DND-41 (cell line): ENCODE results near the gene RALGAPA2.

Source experiments
- ATAC-seq: fragments of 200-7000 bp; cut with Tn5 transposase; 3 replicates; pipeline ENCODE4 v1.9.1; 2021; ENCODE audit warnings: low read depth; ENCODE audit not compliant: insufficient read depth
- DNase-seq: peaks from one replicate; pipeline ENCODE4 v3.0.0-alpha.2; 2020
- H2AFZ ChIP-seq: 2 replicates; pipeline ENCODE4 v1.6.0; 2012; ENCODE audit warnings: low read depth, low read length
- H3K27ac ChIP-seq: 2 replicates; pipeline ENCODE4 v1.5.1; 2012; ENCODE audit warnings: low read length, inconsistent platforms
- H3K27me3 ChIP-seq: fragments of 200-600 bp; sonication (generic); 2 replicates; pipeline ENCODE4 v1.6.0; 2012; ENCODE audit warnings: low read length, mild to moderate bottlenecking, inconsistent platforms; ENCODE audit not compliant: insufficient read depth, poor library complexity
- H3K36me3 ChIP-seq: 2 replicates; pipeline ENCODE4 v1.5.1; 2012; ENCODE audit warnings: low read length, inconsistent platforms; ENCODE audit not compliant: insufficient read depth
- H3K4me1 ChIP-seq: 2 replicates; pipeline ENCODE4 v1.5.1; 2012; ENCODE audit warnings: mild to moderate bottlenecking, low read length; ENCODE audit not compliant: insufficient read depth
- H3K4me2 ChIP-seq: 2 replicates; pipeline ENCODE4 v1.6.0; 2012; ENCODE audit warnings: mild to moderate bottlenecking, moderate library complexity, low read length, inconsistent platforms; ENCODE audit not compliant: insufficient read depth
- H3K4me3 ChIP-seq, 2 experiments: fragments of 200-600 bp in 1 of 2; shearing (Covaris generic) in 1 of 2; 2 replicates each; pipeline ENCODE4 v1.5.1; 2012 to 2016; ENCODE audit warnings: inconsistent platforms in 2 of 2, low read length in 2 of 2, mild to moderate bottlenecking in 2 of 2, low read depth in 1 of 2, moderate library complexity in 1 of 2
- H3K79me2 ChIP-seq: 2 replicates; pipeline ENCODE4 v1.6.0; 2012; ENCODE audit warnings: low read length, inconsistent platforms; ENCODE audit not compliant: insufficient read depth
- H3K9ac ChIP-seq: 2 replicates; pipeline ENCODE4 v1.6.0; 2012; ENCODE audit warnings: low read depth, mild to moderate bottlenecking, inconsistent platforms, low read length, moderate library complexity
- H3K9me3 ChIP-seq: 2 replicates; pipeline ENCODE4 v1.5.1; 2012; ENCODE audit warnings: low read length, moderate library complexity, mild to moderate bottlenecking, inconsistent platforms; ENCODE audit not compliant: insufficient read depth, severe bottlenecking
- H4K20me1 ChIP-seq: 2 replicates; pipeline ENCODE4 v1.6.0; 2012; ENCODE audit warnings: low read length; ENCODE audit not compliant: insufficient read depth
- EZH2 ChIP-seq: IDR thresholded peaks from 3 replicates; pipeline ENCODE4 v1.6.1; 2012; ENCODE audit warnings: borderline replicate concordance, low read depth, mild to moderate bottlenecking, moderate library complexity, low read length, inconsistent platforms; ENCODE audit not compliant: severe bottlenecking
- TF ChIP-seq, protein P1 (sequence below): IDR thresholded peaks from 2 replicates; pipeline ENCODE4 v1.5.1; 2012; ENCODE audit warnings: borderline replicate concordance, low read length, moderate library complexity, mild to moderate bottlenecking; ENCODE audit not compliant: poor library complexity, severe bottlenecking; ENCODE audit errors: extremely low read depth

RALGAPA2 gene

DNA sequence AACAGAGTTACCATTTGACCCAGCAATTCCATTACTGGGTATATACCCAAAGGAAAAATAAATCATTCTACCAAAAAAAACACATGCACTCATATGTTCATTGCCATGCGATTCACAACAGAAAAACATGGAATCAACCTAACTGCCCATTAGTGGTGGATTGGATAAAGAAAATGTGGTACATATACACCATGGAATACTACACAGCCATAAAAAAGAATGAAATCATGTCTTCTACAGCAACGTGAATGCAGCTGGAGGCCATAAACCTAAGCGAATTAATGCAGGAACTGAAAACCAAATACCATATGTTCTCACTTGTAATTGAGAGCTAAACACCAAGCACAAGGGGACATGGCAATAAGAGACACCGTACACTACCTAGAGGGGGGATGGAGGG is 12.5 kb downstream of the RALGAPA2 start:
- no peak overlapping the region for H3K4me2 ChIP-seq
- no peak overlapping the region for H3K4me3 ChIP-seq
- TF ChIP-seq EZH2 = no peak
- TF ChIP-seq, protein P1, sequence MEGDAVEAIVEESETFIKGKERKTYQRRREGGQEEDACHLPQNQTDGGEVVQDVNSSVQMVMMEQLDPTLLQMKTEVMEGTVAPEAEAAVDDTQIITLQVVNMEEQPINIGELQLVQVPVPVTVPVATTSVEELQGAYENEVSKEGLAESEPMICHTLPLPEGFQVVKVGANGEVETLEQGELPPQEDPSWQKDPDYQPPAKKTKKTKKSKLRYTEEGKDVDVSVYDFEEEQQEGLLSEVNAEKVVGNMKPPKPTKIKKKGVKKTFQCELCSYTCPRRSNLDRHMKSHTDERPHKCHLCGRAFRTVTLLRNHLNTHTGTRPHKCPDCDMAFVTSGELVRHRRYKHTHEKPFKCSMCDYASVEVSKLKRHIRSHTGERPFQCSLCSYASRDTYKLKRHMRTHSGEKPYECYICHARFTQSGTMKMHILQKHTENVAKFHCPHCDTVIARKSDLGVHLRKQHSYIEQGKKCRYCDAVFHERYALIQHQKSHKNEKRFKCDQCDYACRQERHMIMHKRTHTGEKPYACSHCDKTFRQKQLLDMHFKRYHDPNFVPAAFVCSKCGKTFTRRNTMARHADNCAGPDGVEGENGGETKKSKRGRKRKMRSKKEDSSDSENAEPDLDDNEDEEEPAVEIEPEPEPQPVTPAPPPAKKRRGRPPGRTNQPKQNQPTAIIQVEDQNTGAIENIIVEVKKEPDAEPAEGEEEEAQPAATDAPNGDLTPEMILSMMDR = no peak
- H3K27ac ChIP-seq = no peak overlapping the region
- no peak for ATAC-seq
- H3K9ac ChIP-seq = no peak overlapping the region
- no peak overlapping the region for H2AFZ ChIP-seq
- peaks cover 4% of the 10 kb centered on the region; the same call in 1 of the 2 replicates for H3K79me2 ChIP-seq
- no peak for DNase-seq
- no peaks in the 10 kb centered on the region for H3K27me3 ChIP-seq
- H3K9me3 ChIP-seq = no peaks in the 10 kb centered on the region
- no peaks in the 10 kb centered on the region for H3K4me1 ChIP-seq
- peaks cover 15% of the 10 kb centered on the region for H4K20me1 ChIP-seq
- no peaks in the 10 kb centered on the region for H3K36me3 ChIP-seq

DNA sequence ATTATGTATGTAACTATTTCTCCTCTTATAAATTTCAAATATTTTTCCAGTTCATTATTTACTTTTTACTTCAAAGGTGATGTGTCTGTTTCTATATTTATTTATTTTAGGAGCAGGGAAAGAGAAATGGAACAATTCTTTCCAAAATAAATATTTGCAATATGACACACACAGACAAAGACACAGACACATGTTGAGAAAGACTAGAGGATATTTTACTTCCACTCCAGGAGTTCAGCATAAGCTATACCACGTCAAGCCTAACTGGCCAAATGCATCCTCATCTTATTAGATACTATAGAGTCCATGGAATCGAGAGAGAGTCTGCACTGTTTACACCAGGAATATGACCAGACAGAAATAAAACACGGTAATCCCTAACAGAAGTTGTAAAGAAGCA is 13.3 kb downstream of the RALGAPA2 start:
- no peak for ATAC-seq
- peaks cover 4% of the 10 kb centered on the region; the same call in 1 of the 2 replicates for H3K79me2 ChIP-seq

DNA sequence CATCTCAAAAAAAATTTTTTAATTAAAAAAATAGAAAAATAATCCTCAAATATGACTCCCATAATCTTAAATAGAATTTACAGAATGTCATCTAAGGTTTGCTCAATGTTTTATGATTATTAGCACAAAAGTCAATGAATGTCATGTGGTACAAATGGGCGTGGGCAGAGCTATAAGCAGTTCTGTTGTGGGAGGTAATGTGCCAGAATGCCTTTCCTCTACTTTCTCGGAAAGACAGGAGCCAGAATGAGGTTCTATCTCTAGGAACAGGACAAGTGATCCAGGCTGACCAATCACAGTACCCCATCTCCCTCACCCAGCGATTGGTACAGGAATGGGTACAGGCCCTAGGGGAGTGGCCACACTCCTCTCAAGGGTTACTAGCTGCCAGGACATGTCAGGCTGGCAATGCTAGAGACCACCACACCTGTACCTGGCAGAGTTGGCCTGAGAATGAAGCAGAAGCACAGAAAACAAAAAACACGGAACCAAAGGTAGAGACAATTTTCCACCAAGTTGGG is 15.1 kb downstream of the RALGAPA2 start:
- Histone ChIP-seq H3K36me3 (no peaks in the 10 kb centered on the region), H3K27ac (no peak overlapping the region), H3K9ac (no peak overlapping the region), H3K4me1 (no peaks in the 10 kb centered on the region), H3K27me3 (no peaks in the 10 kb centered on the region), H3K4me3 (no peak overlapping the region), H4K20me1 (peaks cover 15% of the 10 kb centered on the region), H3K4me2 (no peak overlapping the region), H2AFZ (no peak overlapping the region), H3K9me3 (no peaks in the 10 kb centered on the region), H3K79me2 (peaks cover 4% of the 10 kb centered on the region; the same call in 1 of the 2 replicates)
- ATAC-seq (no peak), DNase-seq (no peak)
- TF ChIP-seq, protein P1 = no peak
- TF ChIP-seq EZH2 = no peak

More for the DNA sequence above, 13.3 kb downstream of the RALGAPA2 start:
- no peak overlapping the region for H3K4me3 ChIP-seq
- no peak overlapping the region for H2AFZ ChIP-seq
- no peak overlapping the region for H3K4me2 ChIP-seq
- peaks cover 15% of the 10 kb centered on the region for H4K20me1 ChIP-seq
- TF ChIP-seq, protein P1 = no peak
- TF ChIP-seq EZH2 = no peak
- no peaks in the 10 kb centered on the region for H3K9me3 ChIP-seq
- no peak overlapping the region for H3K9ac ChIP-seq
- H3K36me3 ChIP-seq = no peaks in the 10 kb centered on the region
- no peak for DNase-seq
- no peaks in the 10 kb centered on the region for H3K27me3 ChIP-seq
- no peaks in the 10 kb centered on the region for H3K4me1 ChIP-seq
- no peak overlapping the region for H3K27ac ChIP-seq
